Karpas-422 (cell line): Measurements from ENCODE around the gene FAM174B. TPM values are rescaled to one million over a fixed set of nuclear protein-coding genes. Genes with fewer than 3 reads are reported as not detected.

Source experiments
- DNase-seq: peaks from one replicate; pipeline ENCODE4 v3.0.0-alpha.2; 2015
- H2AFZ ChIP-seq: fragments of 200-600 bp; sonication (generic); 2 replicates; pipeline ENCODE4 v1.6.1; 2014; ENCODE audit warnings: antibody characterized with exemption, low read length, mixed read lengths
- H3K27ac ChIP-seq: fragments of 200-600 bp; sonication (generic); 2 replicates; pipeline ENCODE4 v1.5.1; 2014; ENCODE audit warnings: mild to moderate bottlenecking, low read length, moderate library complexity
- H3K27me3 ChIP-seq: fragments of 200-600 bp; sonication (generic); 2 replicates; pipeline ENCODE4 v1.6.1; 2014; ENCODE audit warnings: low read length, mixed read lengths
- H3K36me3 ChIP-seq: fragments of 200-600 bp; sonication (generic); 2 replicates; pipeline ENCODE4 v1.6.1; 2014; ENCODE audit warnings: low read length, mixed read lengths; ENCODE audit not compliant: insufficient read depth
- H3K4me1 ChIP-seq: fragments of 200-600 bp; sonication (generic); 2 replicates; pipeline ENCODE4 v1.6.1; 2014; ENCODE audit warnings: mild to moderate bottlenecking, low read length, mixed read lengths
- H3K4me2 ChIP-seq: fragments of 200-600 bp; sonication (generic); 2 replicates; pipeline ENCODE4 v1.6.1; 2014; ENCODE audit warnings: low read length, low read depth, mild to moderate bottlenecking; ENCODE audit not compliant: poor library complexity, severe bottlenecking
- H3K4me3 ChIP-seq: fragments of 200-600 bp; sonication (generic); 2 replicates; pipeline ENCODE4 v1.5.1; 2014; ENCODE audit warnings: mild to moderate bottlenecking, antibody characterized with exemption, low read length, mixed read lengths
- H3K79me2 ChIP-seq: fragments of 200-600 bp; sonication (generic); 2 replicates; pipeline ENCODE4 v1.6.1; 2014; ENCODE audit warnings: mild to moderate bottlenecking, low read length, mixed read lengths
- H3K9ac ChIP-seq: fragments of 200-600 bp; sonication (generic); 2 replicates; pipeline ENCODE4 v1.6.0; 2014; ENCODE audit warnings: low read length
- H3K9me2 ChIP-seq: fragments of 200-600 bp; sonication (generic), shearing (Covaris generic); replicated peaks from 2 replicates; pipeline ENCODE4 v1.6.0; 2014; ENCODE audit warnings: mild to moderate bottlenecking, low read length, moderate library complexity; ENCODE audit not compliant: insufficient read depth
- H3K9me3 ChIP-seq: fragments of 300-700, 200-600 bp; sonication (generic); 2 replicates; pipeline ENCODE4 v1.6.1; 2014; ENCODE audit warnings: low read length, mixed read lengths
- H4K20me1 ChIP-seq: fragments of 200-600 bp; sonication (generic); 2 replicates; pipeline ENCODE4 v1.6.1; 2014; ENCODE audit warnings: mild to moderate bottlenecking, antibody characterized with exemption, low read length, low read depth; ENCODE audit not compliant: insufficient read depth
- total RNA-seq: library from RNA; depleted of rRNA; stranded (reverse); fragments of >200 nt; shearing (Covaris generic); gene quantifications from 2 replicates; pipeline ENCODE4 v1.2.3, GENCODE V29; 2014; ENCODE audit warnings: low replicate concordance; rRNA removed

Gene FAM174B
- total RNA-seq, 1 experiment from 2014 or later: not detected

DNA sequence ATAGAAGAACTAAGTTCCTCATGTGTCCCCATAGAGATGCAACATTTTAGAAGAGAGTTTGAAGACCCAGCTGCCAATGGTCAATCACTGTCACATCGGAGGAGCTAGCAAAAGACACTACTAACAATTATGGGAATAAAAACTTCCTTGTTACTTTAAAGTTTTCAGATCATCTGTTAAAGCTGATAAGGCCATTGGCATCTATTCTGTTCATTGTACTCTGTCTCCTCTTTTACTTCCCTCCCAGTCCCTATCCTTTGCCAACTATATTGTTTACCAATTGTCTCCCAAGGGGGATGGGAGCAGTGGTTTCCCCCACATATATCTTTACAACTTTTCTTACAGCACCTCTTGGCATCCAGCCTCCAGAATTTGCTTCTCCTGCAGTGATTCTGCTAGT, 81.0 kb downstream of the FAM174B start:
- Histone ChIP-seq H3K9ac (no peak overlapping the region), H3K9me2 (no peaks in the 10 kb centered on the region), H3K27me3 (no peaks in the 10 kb centered on the region), H3K79me2 (no peaks in the 10 kb centered on the region), H3K4me3 (no peak overlapping the region), H3K4me1 (no peaks in the 10 kb centered on the region), H3K9me3 (no peaks in the 10 kb centered on the region), H4K20me1 (no peaks in the 10 kb centered on the region), H3K4me2 (no peak overlapping the region), H3K27ac (no peak overlapping the region), H2AFZ (no peak overlapping the region), H3K36me3 (no peaks in the 10 kb centered on the region)
- no peak for DNase-seq

DNA sequence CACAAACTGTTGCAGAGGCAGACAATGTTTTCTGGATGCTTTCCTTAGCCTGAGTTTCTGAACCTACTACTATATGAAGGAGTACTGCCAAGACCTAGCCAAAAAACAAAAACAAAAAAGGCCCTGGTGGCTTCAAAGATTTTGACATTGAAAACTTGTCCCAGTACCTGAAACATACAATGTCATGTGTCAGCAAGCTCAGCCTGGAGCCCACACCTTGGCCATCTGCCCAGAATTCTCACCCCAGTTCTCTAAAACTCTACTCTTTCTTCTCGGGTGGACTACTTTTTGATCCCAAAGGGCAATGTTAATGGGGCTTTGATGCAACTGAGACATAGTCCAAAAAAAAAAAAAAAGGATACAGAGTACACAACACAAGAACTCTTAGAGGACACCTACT, 81.4 kb downstream of the FAM174B start:
- Histone ChIP-seq H2AFZ (no peak overlapping the region), H3K9me2 (no peaks in the 10 kb centered on the region), H3K4me2 (no peak overlapping the region), H3K79me2 (no peaks in the 10 kb centered on the region), H3K27me3 (no peaks in the 10 kb centered on the region), H3K4me3 (no peak overlapping the region), H3K9me3 (no peaks in the 10 kb centered on the region), H3K4me1 (no peaks in the 10 kb centered on the region), H3K36me3 (no peaks in the 10 kb centered on the region), H3K9ac (no peak overlapping the region), H4K20me1 (no peaks in the 10 kb centered on the region), H3K27ac (no peak overlapping the region)
- no peak for DNase-seq

DNA sequence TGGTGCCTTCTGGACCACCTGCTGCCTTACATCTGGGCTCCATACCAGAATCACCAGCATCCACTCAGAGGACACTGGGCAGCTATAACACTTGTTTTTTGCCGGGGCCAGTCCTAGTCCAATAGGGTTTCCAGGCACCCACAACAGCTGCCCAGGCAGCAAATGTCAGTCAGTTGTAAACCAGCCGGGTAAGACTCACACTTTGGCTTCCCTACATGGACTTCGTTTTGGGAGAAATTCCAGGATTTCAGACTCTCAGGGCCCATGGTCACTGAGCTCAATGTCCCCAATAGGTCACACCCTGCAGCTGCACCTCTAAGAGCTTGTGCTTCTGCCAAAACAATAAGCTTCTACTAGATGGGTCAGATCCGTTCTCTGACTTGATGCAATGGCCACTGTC, 83.8 kb downstream of the FAM174B start:
- no peak overlapping the region for H3K9ac ChIP-seq

DNA sequence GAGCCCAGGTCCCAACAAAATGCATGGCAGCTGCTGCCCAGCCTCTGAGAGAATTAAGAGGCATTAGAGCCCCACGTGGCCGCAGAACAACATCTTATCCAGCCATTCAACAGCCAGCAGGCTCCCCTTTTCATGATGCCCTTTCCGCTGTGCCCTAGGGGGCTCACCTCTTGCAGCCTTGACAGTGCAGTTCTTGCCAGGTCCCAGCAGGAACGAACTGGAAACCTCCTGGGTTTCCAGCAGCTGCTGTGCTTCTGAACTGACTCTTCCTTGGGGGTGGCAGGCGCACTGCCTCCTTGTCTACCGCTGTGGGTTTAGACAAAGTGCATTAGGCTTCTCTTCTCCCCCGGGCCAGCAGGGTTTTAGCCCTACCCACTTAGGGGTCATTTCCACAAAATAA, 85.2 kb downstream of the FAM174B start:
- no peaks in the 10 kb centered on the region for H3K79me2 ChIP-seq
- H2AFZ ChIP-seq: no peak overlapping the region
- no peak overlapping the region for H3K27ac ChIP-seq
- H3K4me1 ChIP-seq: no peaks in the 10 kb centered on the region
- no peak overlapping the region for H3K9ac ChIP-seq
- H3K27me3 ChIP-seq: no peaks in the 10 kb centered on the region
- no peak overlapping the region for H3K4me3 ChIP-seq
- H4K20me1 ChIP-seq: no peaks in the 10 kb centered on the region
- no peaks in the 10 kb centered on the region for H3K9me2 ChIP-seq
- DNase-seq: no peak
- H3K36me3 ChIP-seq: no peaks in the 10 kb centered on the region
- no peaks in the 10 kb centered on the region for H3K9me3 ChIP-seq
- H3K4me2 ChIP-seq: no peak overlapping the region

More for the DNA sequence above, 83.8 kb downstream of the FAM174B start:
- Histone ChIP-seq H2AFZ (no peak overlapping the region), H3K27me3 (no peaks in the 10 kb centered on the region), H3K9me2 (no peaks in the 10 kb centered on the region), H3K27ac (no peak overlapping the region), H4K20me1 (no peaks in the 10 kb centered on the region), H3K4me1 (no peaks in the 10 kb centered on the region), H3K4me3 (no peak overlapping the region), H3K9me3 (no peaks in the 10 kb centered on the region), H3K79me2 (no peaks in the 10 kb centered on the region), H3K36me3 (no peaks in the 10 kb centered on the region), H3K4me2 (no peak overlapping the region)
- DNase-seq: no peak

DNA sequence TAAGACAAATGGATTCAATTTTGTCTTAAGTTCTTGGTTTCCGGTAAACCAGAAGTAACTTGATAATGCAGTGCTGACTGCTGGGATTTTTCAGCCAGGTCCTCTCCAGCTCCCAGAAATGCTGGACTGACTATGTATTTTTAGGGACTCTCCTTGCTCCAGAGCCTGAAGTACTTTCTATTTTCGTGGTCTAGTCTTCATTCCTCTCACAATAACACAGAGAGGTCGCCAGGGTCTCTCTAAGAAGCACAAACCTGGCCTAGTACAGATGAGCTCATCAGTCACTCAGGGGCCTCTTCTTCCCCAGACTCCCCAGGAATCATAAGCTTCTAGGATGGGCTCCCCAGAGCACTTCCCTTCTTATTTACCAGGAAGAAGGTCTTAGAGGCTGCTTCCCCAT, 85.8 kb downstream of the FAM174B start:
- H3K9me3 ChIP-seq: no peaks in the 10 kb centered on the region
- no peaks in the 10 kb centered on the region for H3K9me2 ChIP-seq
- no peaks in the 10 kb centered on the region for H3K79me2 ChIP-seq
- no peak overlapping the region for H2AFZ ChIP-seq
- no peaks in the 10 kb centered on the region for H3K36me3 ChIP-seq
- no peak overlapping the region for H3K9ac ChIP-seq
- no peak overlapping the region for H3K4me2 ChIP-seq
- no peaks in the 10 kb centered on the region for H3K4me1 ChIP-seq
- H3K27me3 ChIP-seq: no peaks in the 10 kb centered on the region
- DNase-seq: no peak
- H3K4me3 ChIP-seq: no peak overlapping the region
- H4K20me1 ChIP-seq: no peaks in the 10 kb centered on the region
- no peak overlapping the region for H3K27ac ChIP-seq

Other genes with a start within 250 kb of the FAM174B start
- 22.1 and 37.3 TPM in 2 replicates for gene CHD2, start 244.5 kb upstream of the FAM174B start, total RNA-seq